GM12878 (cell line): ENCODE data around the gene SWT1. TPM values are rescaled to one million over a fixed set of nuclear protein-coding genes. Genes with fewer than 3 reads are reported as not detected.

ENCODE experiments used
- ATAC-seq: fragments of 200-7000 bp; cut with Tn5 transposase; 3 replicates; pipeline ENCODE4 v1.9.1; 2020; ENCODE audit warnings: mild to moderate bottlenecking, moderate library complexity
- BruUV-seq: library from RNA; stranded (reverse); fragments of 400-500 nt; replicated peaks from 2 replicates; lab custom pipeline; 2021; lab: Mats Ljungman, UMichigan
- CTCF ChIA-PET: fragments of 300-600 bp; sonication (Branson Sonifier 250); formaldehyde crosslinking; extraction: SDS; loops from one replicate; lab custom pipeline; 2021; ENCODE audit warnings: inconsistent platforms; lab: Yijun Ruan, JAX
- POLR2A ChIA-PET: fragments of 350-600 bp; formaldehyde crosslinking; extraction: SDS; loops from one replicate; lab custom pipeline; 2021; ENCODE audit warnings: inconsistent platforms; lab: Charles Lee
- RAD21 ChIA-PET: fragments of 300-600 bp; sonication (Branson Sonifier 250); formaldehyde crosslinking; loops from one replicate; lab custom pipeline; 2023; ENCODE audit warnings: antibody characterized with exemption; ENCODE audit not compliant: unreplicated experiment; lab: Charles Lee
- SMC1A ChIA-PET: fragments of 300-600 bp; sonication (Branson Sonifier 250); formaldehyde crosslinking; loops from one replicate; lab custom pipeline; 2023; ENCODE audit not compliant: unreplicated experiment, uncharacterized antibody; lab: Charles Lee
- DNase-seq: peaks from one replicate; pipeline ENCODE4 v3.0.0-alpha.2; 2011; ENCODE audit warnings: low read depth, low spot score
- FAIRE-seq: peaks from 3 replicates; lab custom pipeline; 2011; peaks lifted over from hg19 to GRCh38; lab: Jason Lieb, UNC
- H2AFZ ChIP-seq: 2 replicates; pipeline ENCODE4 v1.6.0; 2011; ENCODE audit warnings: low read depth, low read length, control low read depth; ENCODE audit not compliant: control insufficient read depth
- H3K27ac ChIP-seq: 2 replicates; pipeline ENCODE4 v1.5.1; 2011; ENCODE audit warnings: control low read depth; ENCODE audit not compliant: control insufficient read depth, insufficient read depth
- H3K27me3 ChIP-seq, 2 experiments: replicated peaks in 1 of 2; 2 replicates each; pipeline versions ENCODE4 v1.6.0 to v1.6.1; 2011; ENCODE audit warnings: low read length in 1 of 2; ENCODE audit not compliant: control insufficient read depth in 2 of 2, insufficient read depth in 2 of 2
- H3K36me3 ChIP-seq, 2 experiments: 2 replicates each; pipeline ENCODE4 v1.5.1; 2011; ENCODE audit warnings: low read length in 1 of 2; ENCODE audit not compliant: control insufficient read depth in 2 of 2, insufficient read depth in 2 of 2
- H3K4me1 ChIP-seq: 2 replicates; pipeline ENCODE4 v1.6.1; 2011; ENCODE audit warnings: mild to moderate bottlenecking, low read length, moderate library complexity, mixed read lengths; ENCODE audit not compliant: control insufficient read depth, insufficient read depth
- H3K4me2 ChIP-seq: 2 replicates; pipeline ENCODE4 v1.6.0; 2011; ENCODE audit warnings: control low read depth; ENCODE audit not compliant: control insufficient read depth, insufficient read depth
- H3K4me3 ChIP-seq: fragments of 200-600 bp; sonication (generic); 2 replicates; pipeline ENCODE4 v1.5.1; 2016
- H3K79me2 ChIP-seq: 2 replicates; pipeline ENCODE4 v1.6.0; 2011; ENCODE audit warnings: low read length; ENCODE audit not compliant: control insufficient read depth, insufficient read depth
- H3K9ac ChIP-seq: 2 replicates; pipeline ENCODE4 v1.8.0; 2011; ENCODE audit warnings: low read length, control low read depth, mixed read lengths; ENCODE audit not compliant: control insufficient read depth, insufficient read depth
- H3K9me3 ChIP-seq: replicated peaks from 3 replicates; pipeline ENCODE4 v1.5.1; 2011; ENCODE audit warnings: mild to moderate bottlenecking, low read length; ENCODE audit not compliant: control insufficient read depth, insufficient read depth
- H4K20me1 ChIP-seq: 2 replicates; pipeline ENCODE4 v1.6.0; 2011; ENCODE audit not compliant: control insufficient read depth, insufficient read depth
- CEBPB ChIP-seq, 2 experiments: fragments of 150-350 bp in 1 of 2; IDR thresholded peaks; 2 replicates each; pipeline ENCODE4 v1.6.1; 2012 to 2014; ENCODE audit warnings: low read depth in 2 of 2, low read length in 2 of 2, borderline replicate concordance in 1 of 2, inconsistent platforms in 1 of 2
- IKZF2 ChIP-seq, 2 experiments: fragments of 450-650 bp; IDR thresholded peaks; 2 replicates each; pipeline ENCODE4 v1.6.1; 2017; ENCODE audit warnings: mild to moderate bottlenecking in 2 of 2, moderate library complexity in 2 of 2
- JUNB ChIP-seq: IDR thresholded peaks from 2 replicates; pipeline ENCODE4 v1.6.1; 2016; ENCODE audit warnings: antibody characterized with exemption, mild to moderate bottlenecking
- KDM1A ChIP-seq: fragments of 200-600 bp; sonication (generic); IDR thresholded peaks from 2 replicates; pipeline ENCODE4 v1.6.1; 2016; ENCODE audit warnings: borderline replicate concordance
- MTA3 ChIP-seq: IDR thresholded peaks from 2 replicates; pipeline ENCODE4 v1.6.1; 2012; ENCODE audit warnings: low read length, inconsistent platforms, borderline replicate concordance
- NFYB ChIP-seq: IDR thresholded peaks from 2 replicates; pipeline ENCODE4 v1.6.1; 2011; ENCODE audit warnings: low read depth, mild to moderate bottlenecking, low read length, improper control_type of control experiment, moderate library complexity; ENCODE audit not compliant: insufficient read depth
- PAX5 ChIP-seq: IDR thresholded peaks from 2 replicates; pipeline ENCODE4 v1.6.1; 2011; ENCODE audit warnings: low read depth, low read length, borderline replicate concordance
- POLR2AphosphoS5 ChIP-seq: IDR thresholded peaks from 2 replicates; pipeline ENCODE4 v1.6.1; 2011; ENCODE audit warnings: mild to moderate bottlenecking, low read length, inconsistent platforms
- RCOR1 ChIP-seq: conservative IDR thresholded peaks from 2 replicates; pipeline ENCODE4 v1.6.1; 2012; ENCODE audit warnings: low read depth, low read length, improper control_type of control experiment
- RFX5 ChIP-seq: IDR thresholded peaks from 2 replicates; pipeline ENCODE4 v1.6.1; 2011; ENCODE audit warnings: low read depth, low read length, improper control_type of control experiment
- SIN3A ChIP-seq: IDR thresholded peaks from 2 replicates; pipeline ENCODE4 v1.6.1; 2012; ENCODE audit warnings: low read depth, low read length, improper control_type of control experiment
- SREBF2 ChIP-seq: IDR thresholded peaks from 2 replicates; pipeline ENCODE4 v1.6.1; 2012; ENCODE audit warnings: mild to moderate bottlenecking, low read length
- SUPT20H ChIP-seq: IDR thresholded peaks from 2 replicates; pipeline ENCODE4 v1.6.1; 2011; ENCODE audit warnings: low read depth, mild to moderate bottlenecking, low read length, moderate library complexity, borderline replicate concordance; ENCODE audit not compliant: control insufficient read depth
- TARDBP ChIP-seq: IDR thresholded peaks from 2 replicates; pipeline ENCODE4 v1.6.1; 2016; ENCODE audit warnings: borderline replicate concordance
- WRNIP1 ChIP-seq: IDR thresholded peaks from 2 replicates; pipeline ENCODE4 v1.6.1; 2011; ENCODE audit warnings: low read depth, low read length, improper control_type of control experiment, borderline replicate concordance
- ZSCAN29 ChIP-seq: fragments of 450-650 bp; IDR thresholded peaks from 2 replicates; pipeline ENCODE4 v1.6.1; 2017; ENCODE audit warnings: mild to moderate bottlenecking, moderate library complexity
- WGBS: methylation state at CpG from one replicate; pipeline ENCODE4 v1.1.6; 2016; ENCODE audit warnings: low lambda C conversion rate; ENCODE audit not compliant: insufficient replicate concordance, insufficient coverage; ENCODE audit errors: missing lambda C conversion rate; 5-methylcytosine and 5-hydroxymethylcytosine counted together
- in situ Hi-C: fragments of 300-500 bp; cut with MboI; formaldehyde crosslinking; loops from 9 replicates; pipeline ENCODE4 v1.14.3; 2018; ENCODE audit warnings: mixed read lengths
- intact Hi-C: fragments of 100-400 bp; cut with micrococcal nuclease; formaldehyde crosslinking; loops from one replicate; pipeline ENCODE4 v1.14.2; 2022; ENCODE audit not compliant: unreplicated experiment
- polyA plus RNA-seq, 11 experiments: library from polyadenylated mRNA; depleted of rRNA in 4 of 11; unstranded in 6 of 11; stranded (reverse) in 5 of 11; fragments of >200 nt; fragmentation: Nextera tagmentation in 4 of 11; fragmentation: Illumina TruSeq in 1 of 11; extraction: Ambion mirVana in 4 of 11; extraction: Trizol in 1 of 11; gene quantifications; 1 replicate in 1 of 11; 2 replicates in 10 of 11; pipeline versions ENCODE4 v1.2.1 to v1.2.3, GENCODE V29; 2011 to 2016; ENCODE audit warnings: inconsistent platforms in 2 of 11, missing spikeins in 2 of 11, low read depth in 1 of 11
- total RNA-seq, 4 experiments: library from RNA; depleted of rRNA in 3 of 4; stranded (reverse); fragments of >200 nt in 3 of 4; fragmentation: Illumina TruSeq in 1 of 4; extraction: Trizol in 1 of 4; gene quantifications; 2 replicates each; pipeline versions ENCODE4 v1.2.1 to v1.2.3, GENCODE V29; 2013 to 2021
- TF ChIP-seq, protein P1 (sequence below): IDR thresholded peaks from 2 replicates; pipeline ENCODE4 v1.6.1; 2011; ENCODE audit warnings: mild to moderate bottlenecking, low read depth, low read length, moderate library complexity; ENCODE audit not compliant: insufficient replicate concordance

The SWT1 gene
- total and polyA plus RNA-seq, 10 of the 15 experiments (the other 5 are each of a cell fraction or from before 2014, with no cell fraction given), result 1.0 to 4.2 (median 2.6) TPM

DNA sequence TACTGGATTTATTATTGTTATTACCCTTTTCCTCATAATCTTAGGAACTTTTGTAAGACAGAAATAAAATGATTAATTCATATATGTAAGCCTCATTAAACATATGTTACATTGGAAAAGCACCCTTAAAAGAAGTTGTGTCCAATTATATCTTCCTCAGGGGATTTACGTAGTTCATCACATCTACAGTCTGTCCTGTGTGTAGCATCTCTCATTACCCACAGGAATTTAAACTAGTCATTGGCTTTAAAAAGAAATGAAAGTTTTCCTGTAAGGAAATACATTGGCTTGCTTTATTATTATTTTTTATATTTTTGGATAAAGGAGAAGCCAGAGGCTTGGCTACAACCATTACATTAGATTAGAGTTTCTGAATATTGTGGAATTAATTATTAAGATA lies 56.1 kb downstream of the SWT1 start:
- in situ Hi-C loops (no loop called here), intact Hi-C loops (no loop called here)
- ATAC-seq (no peak), DNase-seq (no peak), FAIRE-seq (no peak)
- H3K4me1 ChIP-seq, result no peaks in the 10 kb centered on the region
- H3K9me3 ChIP-seq, result no peaks in the 10 kb centered on the region
- no peaks in the 10 kb centered on the region for H3K36me3 ChIP-seq
- ChIA-PET CTCF (interaction anchor here (1.2 kb wide), 1 partner anchor 43 kb away, joined by 4 read pairs; no protein-coding TSS in a partner anchor), SMC1A (interaction anchor here (0.6 to 0.8 kb wide), 2 partner anchors 67 to 100 kb away, joined by 3 read pairs; no protein-coding TSS in a partner anchor), RAD21 (no interaction called here), POLR2A (interaction anchor here (0.7 kb wide), 1 partner anchor 58 kb away, joined by 4 read pairs; no protein-coding TSS in a partner anchor)
- no peaks in the 10 kb centered on the region for H4K20me1 ChIP-seq
- no peak overlapping the region for H3K9ac ChIP-seq
- TF ChIP-seq PAX5 (no peak), RFX5 (no peak), NFYB (no peak), POLR2AphosphoS5 (no peak), SUPT20H (no peak), SREBF2 (no peak), KDM1A (no peak), CEBPB (IDR thresholded peaks at IDR 0.05; ENCODE audit: borderline replicate concordance in 1 of 2, low read depth in 2 of 2, low read length in 2 of 2) (no peak), ZSCAN29 (no peak), MTA3 (no peak), IKZF2 (IDR thresholded peaks at IDR 0.05) (no peak), JUNB (no peak), TARDBP (no peak), SIN3A (no peak), WRNIP1 (no peak), RCOR1 (no peak)
- TF ChIP-seq, protein P1, sequence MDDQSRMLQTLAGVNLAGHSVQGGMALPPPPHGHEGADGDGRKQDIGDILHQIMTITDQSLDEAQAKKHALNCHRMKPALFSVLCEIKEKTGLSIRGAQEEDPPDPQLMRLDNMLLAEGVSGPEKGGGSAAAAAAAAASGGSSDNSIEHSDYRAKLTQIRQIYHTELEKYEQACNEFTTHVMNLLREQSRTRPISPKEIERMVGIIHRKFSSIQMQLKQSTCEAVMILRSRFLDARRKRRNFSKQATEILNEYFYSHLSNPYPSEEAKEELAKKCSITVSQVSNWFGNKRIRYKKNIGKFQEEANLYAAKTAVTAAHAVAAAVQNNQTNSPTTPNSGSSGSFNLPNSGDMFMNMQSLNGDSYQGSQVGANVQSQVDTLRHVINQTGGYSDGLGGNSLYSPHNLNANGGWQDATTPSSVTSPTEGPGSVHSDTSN, result no peak
- no peak overlapping the region for H3K4me2 ChIP-seq
- H3K27ac ChIP-seq, result no peak overlapping the region
- H3K4me3 ChIP-seq, result no peak overlapping the region
- no TSS peak for BruUV-seq
- WGBS, result 96% methylated on average over 1 of the region's 1 CpG
- no peaks in the 10 kb centered on the region for H3K79me2 ChIP-seq
- H2AFZ ChIP-seq, result no peak overlapping the region
- no peaks in the 10 kb centered on the region for H3K27me3 ChIP-seq
